Aorta (tissue), 5 donors: ENCODE measurements around the gene C1orf35. TPM values are rescaled to one million over a fixed set of nuclear protein-coding genes. Genes with fewer than 3 reads are reported as not detected.

ENCODE experiments used
- ATAC-seq: fragments of 200-7000 bp; cut with Tn5 transposase; one replicate; pipeline ENCODE4 v1.9.1; 2022; ENCODE audit warnings: moderate library complexity; ENCODE audit not compliant: low FRiP score
- DNase-seq, 2 donors: peaks; one replicate each; pipeline ENCODE4 v3.0.0-alpha.2; 2020
- H3K27ac ChIP-seq, 2 donors: one replicate each; pipeline ENCODE4 v1.5.1; 2013; ENCODE audit warnings: low read length in 2 of 2, mild to moderate bottlenecking in 2 of 2, moderate library complexity in 2 of 2, control low read depth in 1 of 2, inconsistent platforms in 1 of 2, low read depth in 1 of 2
- H3K27me3 ChIP-seq, 2 donors: one replicate each; pipeline ENCODE4 v1.6.1; 2013; ENCODE audit warnings: control low read depth in 1 of 2, low read length in 1 of 2, mild to moderate bottlenecking in 1 of 2, moderate library complexity in 1 of 2; ENCODE audit not compliant: insufficient read depth in 2 of 2, control insufficient read depth in 1 of 2
- H3K36me3 ChIP-seq, 2 donors: one replicate each; pipeline ENCODE4 v1.6.1; 2013; ENCODE audit warnings: control low read depth in 1 of 2, low read length in 1 of 2, mild to moderate bottlenecking in 1 of 2; ENCODE audit not compliant: insufficient read depth in 2 of 2, control insufficient read depth in 1 of 2
- H3K4me1 ChIP-seq, 2 donors: one replicate each; pipeline ENCODE4 v1.6.1; 2013; ENCODE audit warnings: low read length in 2 of 2, control low read depth in 1 of 2, mild to moderate bottlenecking in 1 of 2, moderate library complexity in 1 of 2; ENCODE audit not compliant: insufficient read depth in 2 of 2, control insufficient read depth in 1 of 2
- H3K4me3 ChIP-seq, 2 donors: one replicate each; pipeline ENCODE4 v1.5.1; 2013; ENCODE audit warnings: low read length in 2 of 2, control low read depth in 1 of 2, mild to moderate bottlenecking in 1 of 2
- H3K9me3 ChIP-seq: one replicate; pipeline ENCODE4 v1.6.1; 2013; ENCODE audit warnings: mild to moderate bottlenecking, low read length; ENCODE audit not compliant: control insufficient read depth
- WGBS, 2 donors: extraction: QIAGEN DNeasy Blood & Tissue Kit; methylation state at CpG; one replicate each; pipeline ENCODE4 v1.1.7; 2013; 5-methylcytosine and 5-hydroxymethylcytosine counted together
- intact Hi-C, 2 donors: fragments of 100-400 bp; cut with DNase I; formaldehyde crosslinking; loops; one replicate each; pipeline versions ENCODE4 v1.14.2 to v1.15.0; 2022
- polyA plus RNA-seq, 2 donors: library from polyadenylated mRNA; stranded (reverse); fragments of 200-250 nt; gene quantifications; one replicate each; pipeline ENCODE4 v1.2.3, GENCODE V29; 2013
- total RNA-seq, 2 donors: library from RNA; stranded (reverse); fragmentation: NEBNext Ultra II Directional; extraction: Animal tissue kit (Norgen Biotek cat#: 25700); gene quantifications; one replicate each; pipeline ENCODE4 v1.2.1, GENCODE V29; 2021
- donor health status: healthy with polysubstance abuse.
- donor health status: Bipolar disorder and iron deficiency.
- donor health status: DM: no; HTN: no; CAD: no.
- donor health status: DM: no; HTN: no; CAD: no.
- donor health status: DM: yes; HTN: yes; CAD: no.

Gene C1orf35
- total and polyA plus RNA-seq, 4 donors, result 3.6 to 36.2 (median 9.7) TPM

DNA sequence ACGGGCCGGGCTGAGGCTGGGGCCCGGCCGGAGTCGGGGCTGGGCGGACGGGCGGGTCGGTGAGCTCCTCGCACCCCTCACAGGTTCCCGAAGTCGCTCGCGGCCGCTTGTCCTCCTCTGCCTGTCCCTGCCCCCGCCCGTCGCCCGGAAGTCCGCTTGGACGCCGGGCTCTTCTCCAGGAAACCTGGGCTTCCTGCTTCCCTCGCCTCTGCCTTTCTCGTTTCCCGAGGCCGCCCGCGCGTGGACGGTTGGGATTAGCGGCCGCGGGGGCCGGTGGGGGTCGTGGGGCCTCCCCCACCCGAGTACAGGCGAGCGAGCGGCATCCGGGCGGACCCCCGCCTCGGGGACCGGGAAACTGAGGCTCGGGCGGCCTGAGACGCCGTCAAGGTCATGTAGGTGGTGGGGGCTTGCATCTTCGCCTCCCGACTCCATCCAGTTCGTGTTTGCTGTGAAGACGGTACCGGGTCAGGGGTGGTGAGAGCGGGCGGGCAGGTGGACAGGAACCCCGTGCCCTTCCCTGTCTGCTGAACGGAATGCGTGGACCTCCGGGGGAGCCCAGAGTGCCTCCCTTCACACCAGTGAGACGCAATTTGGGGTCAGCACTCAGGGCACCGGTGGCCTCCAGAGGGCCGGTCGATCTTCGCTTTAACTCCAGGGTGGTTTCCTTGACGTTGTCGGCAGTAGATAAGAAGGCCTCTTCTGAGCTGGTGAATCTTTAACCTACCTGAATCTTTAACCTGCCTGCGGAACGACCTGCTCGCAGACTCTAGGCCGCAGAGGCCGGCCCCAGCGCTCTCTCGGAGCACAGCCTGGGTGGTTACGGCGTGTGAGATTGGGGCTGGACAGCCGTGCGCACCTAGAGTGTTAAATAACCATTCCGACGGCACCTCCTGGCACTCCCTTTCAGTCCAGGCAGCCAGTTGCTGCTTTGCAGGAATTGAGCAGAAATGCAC lies 19.9 kb downstream of the C1orf35 start:
- Histone ChIP-seq H3K27me3 (no peaks in the 10 kb centered on the region), H3K9me3 (no peaks in the 10 kb centered on the region), H3K4me1 (peaks cover 2 to 10% of the 10 kb centered on the region in 2 donors), H3K27ac (peak overlapping the region; percentile 58 to 88), H3K36me3 (no peaks in the 10 kb centered on the region), H3K4me3 (peak overlapping the region; percentile 36 to 96)
- intact Hi-C loops, result loop anchor here (2.0 to 10.0 kb wide), 3 partner anchors 26 to 738 kb away; partner anchors contain the start of gene MRPL55 (in 1 of the 2)
- ATAC-seq, result peak; percentile 5
- WGBS, 2 donors, result 0% methylated on average over 66 to 79 of the region's 79 CpGs
- DNase-seq, result peak; percentile 82 to 86

DNA sequence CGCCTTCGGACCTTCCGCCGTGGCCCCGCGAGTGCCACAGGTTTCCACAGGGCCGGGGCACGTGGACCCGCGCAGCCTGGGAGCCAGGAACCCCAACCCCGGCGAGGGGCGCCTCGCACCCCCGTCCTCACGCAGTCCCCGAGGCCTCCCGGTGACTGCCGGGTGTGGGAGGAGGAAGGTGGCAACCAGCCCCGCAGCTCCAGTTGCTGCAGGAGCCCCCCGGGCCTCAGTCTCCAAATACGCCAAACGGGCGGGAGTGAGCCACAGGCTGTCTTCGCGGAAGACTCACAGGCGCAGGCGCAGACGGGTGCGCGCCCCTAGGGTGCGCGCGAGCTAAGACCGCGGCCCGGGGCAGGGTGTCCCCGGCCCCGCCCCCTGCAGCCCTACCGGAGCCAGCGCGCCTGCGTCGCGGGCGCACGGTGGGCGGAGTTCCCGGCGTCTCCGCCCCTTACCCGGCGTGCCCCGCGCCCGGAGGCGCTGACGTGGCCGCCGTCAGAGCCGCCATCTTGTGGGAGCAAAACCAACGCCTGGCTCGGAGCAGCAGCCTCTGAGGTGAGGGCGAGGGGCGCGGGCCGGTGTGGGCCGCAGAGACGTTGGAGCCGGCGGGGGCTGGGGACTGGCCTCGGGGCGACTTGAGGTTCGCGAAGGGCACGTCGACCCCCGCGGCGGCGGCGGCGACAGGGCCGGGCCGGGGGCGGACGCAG lies 20.8 kb downstream of the C1orf35 start, which contains the start of gene ARF1:
ARF1 (plus strand) TSS at position 495 of the 704 bp plus-strand sequence. CDS start 14,407 bp downstream, outside the sequence.
- Histone ChIP-seq H3K4me1 (peaks cover 2 to 10% of the 10 kb centered on the region in 2 donors), H3K9me3 (no peaks in the 10 kb centered on the region), H3K27ac (peak within 1 kb of the TSS; percentile 58 to 88), H3K27me3 (no peaks in the 10 kb centered on the region), H3K36me3 (no peaks in the 10 kb centered on the region), H3K4me3 (peak within 1 kb of the TSS; percentile 46 to 96)
- ATAC-seq (peak; percentile 96), DNase-seq (peak; percentile 95 to 96)
- intact Hi-C loops, result loop anchor here (2.0 to 10.0 kb wide), 3 partner anchors 26 to 738 kb away; partner anchors contain the start of gene MRPL55 (in 1 of the 2)
- 1% methylated on average over 58 to 87 of the region's 87 CpGs for WGBS, 2 donors

DNA sequence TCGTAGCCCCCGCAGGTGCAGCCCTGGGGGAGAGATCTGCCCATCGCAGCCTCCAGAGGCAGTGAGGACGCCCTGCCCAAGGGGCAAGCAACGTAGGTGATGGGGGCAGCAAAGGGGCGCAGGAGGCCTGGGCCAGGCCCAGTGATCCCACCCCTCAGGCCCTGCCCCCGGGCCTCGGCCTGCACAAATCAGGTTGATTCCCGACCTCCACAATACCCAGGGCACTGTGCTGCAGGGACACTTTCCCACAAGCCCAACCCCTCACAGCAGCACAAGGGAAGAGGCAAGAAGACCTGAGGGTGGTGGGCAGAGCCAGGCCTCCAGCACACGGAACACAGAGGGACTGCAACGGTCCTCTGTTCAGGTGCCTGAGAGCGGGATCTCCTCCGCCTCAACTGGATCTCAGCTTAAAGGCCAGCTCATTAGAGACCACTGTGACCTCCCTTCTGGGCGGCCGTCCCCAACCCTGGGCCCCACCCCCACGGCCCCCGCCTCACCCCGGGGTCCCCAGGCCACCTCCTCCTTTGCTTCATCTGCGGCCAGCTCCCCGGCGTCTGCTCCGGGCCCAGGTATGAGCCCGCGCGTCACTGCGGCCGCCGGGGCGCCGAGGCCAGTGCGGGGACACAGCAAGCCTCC lies 21.4 kb downstream of the C1orf35 start:
- DNase-seq (peak; percentile 57 to 75), ATAC-seq (peak; percentile 23)
- Histone ChIP-seq H3K36me3 (no peaks in the 10 kb centered on the region), H3K4me1 (peaks cover 2 to 10% of the 10 kb centered on the region in 2 donors), H3K27ac (no peak overlapping the region), H3K9me3 (no peaks in the 10 kb centered on the region), H3K27me3 (no peaks in the 10 kb centered on the region), H3K4me3 (peak overlapping the region; percentile 46 to 74)
- WGBS, 2 donors, result 12% methylated on average over 31 of the region's 31 CpGs
- intact Hi-C loops, result loop anchor here (2.0 to 10.0 kb wide), 4 partner anchors 27 to 737 kb away; partner anchors contain the start of gene MRPL55 (in 1 of the 2)

DNA sequence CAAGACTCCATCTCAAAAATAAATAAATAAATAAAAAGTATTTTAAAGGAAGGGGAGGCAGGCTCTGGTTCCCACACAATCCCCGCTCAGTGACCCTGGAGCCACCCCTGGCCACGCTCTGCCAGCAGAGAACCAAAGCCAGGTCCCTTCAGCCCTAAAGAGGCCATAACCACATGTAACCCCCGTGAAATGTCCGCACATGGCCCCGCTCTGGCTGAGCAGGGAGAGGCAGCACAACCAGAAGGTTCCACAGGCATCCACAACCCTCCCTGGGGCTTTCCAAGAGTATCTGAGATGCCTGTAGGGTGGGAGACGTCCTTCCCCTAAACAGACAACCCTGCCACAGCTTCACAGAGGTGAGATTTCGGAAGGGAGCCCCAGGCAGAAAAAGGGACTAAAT lies 22.0 kb downstream of the C1orf35 start:
- no peaks in the 10 kb centered on the region for H3K36me3 ChIP-seq
- intact Hi-C loops, result loop anchor here (2.0 to 10.0 kb wide), 3 partner anchors 292 to 736 kb away; no protein-coding TSS in a partner anchor
- ATAC-seq (no peak), DNase-seq (peak; percentile 40 to 72)
- whole genome bisulfite sequencing, 2 donors, result 82 to 85% methylated on average over 7 of the region's 7 CpGs
- H3K4me3 ChIP-seq, result no peak overlapping the region
- no peaks in the 10 kb centered on the region for H3K27me3 ChIP-seq
- no peaks in the 10 kb centered on the region for H3K9me3 ChIP-seq
- peaks cover 2 to 10% of the 10 kb centered on the region in 2 donors for H3K4me1 ChIP-seq
- H3K27ac ChIP-seq, result no peak overlapping the region

DNA sequence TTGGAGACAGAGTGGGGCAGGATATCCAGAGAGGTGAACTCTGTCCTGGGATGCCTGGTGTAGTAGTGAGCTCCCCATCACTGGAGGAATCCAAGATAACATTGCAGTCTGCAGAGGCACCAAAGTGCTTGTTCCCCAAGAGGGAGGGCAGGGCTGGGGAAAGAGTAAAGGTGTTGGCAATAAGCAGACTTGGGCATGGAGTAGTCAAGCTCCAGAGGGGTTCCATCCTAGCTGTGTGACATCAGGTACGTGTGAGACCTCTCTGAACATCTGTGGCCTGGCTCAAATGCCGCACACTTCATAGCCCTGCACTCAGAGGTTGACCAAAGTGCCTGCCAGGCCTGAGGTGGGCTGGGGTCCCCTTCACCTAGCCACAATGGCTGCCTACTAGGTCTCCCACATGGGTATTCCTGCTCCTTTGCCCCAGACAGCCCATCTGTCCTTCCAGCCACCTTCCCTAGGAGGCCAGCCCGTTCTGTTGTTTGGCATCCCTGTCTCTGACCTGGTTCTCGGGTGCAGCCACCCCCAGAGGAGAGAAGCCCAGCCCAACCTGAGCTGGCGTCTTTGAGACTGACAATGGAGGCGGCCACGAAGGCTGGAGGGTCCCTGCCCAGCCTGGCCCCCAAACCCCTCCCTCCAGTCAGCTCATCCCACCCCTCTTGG lies 23.4 kb downstream of the C1orf35 start:
- intact Hi-C loops, result loop anchor here (2.0 to 10.0 kb wide), 3 partner anchors 291 to 735 kb away; no protein-coding TSS in a partner anchor
- no peaks in the 10 kb centered on the region for H3K36me3 ChIP-seq
- 89 to 90% methylated on average over 7 of the region's 7 CpGs for WGBS, 2 donors
- ATAC-seq (no peak), DNase-seq (peak in 1 of 2 donors; percentile 36)
- H3K27me3 ChIP-seq, result no peaks in the 10 kb centered on the region
- no peaks in the 10 kb centered on the region for H3K9me3 ChIP-seq
- no peak overlapping the region for H3K4me3 ChIP-seq
- H3K4me1 ChIP-seq, result peaks cover under 1 to 1% of the 10 kb centered on the region in 2 donors
- no peak overlapping the region for H3K27ac ChIP-seq

DNA sequence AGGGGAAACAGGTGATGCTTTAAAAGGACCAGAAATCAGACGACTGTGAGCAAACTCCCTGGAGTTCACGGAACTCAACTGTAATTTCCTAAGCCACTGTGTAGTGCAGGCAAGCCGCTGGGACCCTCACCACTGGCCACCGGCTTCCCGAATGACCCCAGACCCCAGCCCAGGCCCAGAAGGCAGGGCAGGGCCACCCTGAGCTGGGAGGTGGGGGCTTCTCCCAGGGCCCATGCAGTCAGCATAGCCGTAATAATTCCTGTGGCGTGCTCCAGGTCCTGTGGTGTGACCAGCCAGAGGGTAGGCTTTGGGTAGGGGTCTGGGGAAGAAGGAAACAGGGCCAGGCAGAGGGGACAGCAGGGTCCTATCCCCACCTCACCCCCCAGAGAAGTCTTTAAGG lies 24.1 kb downstream of the C1orf35 start:
- whole genome bisulfite sequencing, 2 donors, result 82 to 87% methylated on average over 7 of the region's 7 CpGs
- no peak overlapping the region for H3K4me3 ChIP-seq
- no peak overlapping the region for H3K27ac ChIP-seq
- no peaks in the 10 kb centered on the region for H3K36me3 ChIP-seq
- intact Hi-C loops, result no loop called here
- no peaks in the 10 kb centered on the region for H3K4me1 ChIP-seq
- H3K9me3 ChIP-seq, result no peaks in the 10 kb centered on the region
- DNase-seq, result peak in 1 of 2 donors; percentile 38
- H3K27me3 ChIP-seq, result no peaks in the 10 kb centered on the region
- no peak for ATAC-seq

DNA sequence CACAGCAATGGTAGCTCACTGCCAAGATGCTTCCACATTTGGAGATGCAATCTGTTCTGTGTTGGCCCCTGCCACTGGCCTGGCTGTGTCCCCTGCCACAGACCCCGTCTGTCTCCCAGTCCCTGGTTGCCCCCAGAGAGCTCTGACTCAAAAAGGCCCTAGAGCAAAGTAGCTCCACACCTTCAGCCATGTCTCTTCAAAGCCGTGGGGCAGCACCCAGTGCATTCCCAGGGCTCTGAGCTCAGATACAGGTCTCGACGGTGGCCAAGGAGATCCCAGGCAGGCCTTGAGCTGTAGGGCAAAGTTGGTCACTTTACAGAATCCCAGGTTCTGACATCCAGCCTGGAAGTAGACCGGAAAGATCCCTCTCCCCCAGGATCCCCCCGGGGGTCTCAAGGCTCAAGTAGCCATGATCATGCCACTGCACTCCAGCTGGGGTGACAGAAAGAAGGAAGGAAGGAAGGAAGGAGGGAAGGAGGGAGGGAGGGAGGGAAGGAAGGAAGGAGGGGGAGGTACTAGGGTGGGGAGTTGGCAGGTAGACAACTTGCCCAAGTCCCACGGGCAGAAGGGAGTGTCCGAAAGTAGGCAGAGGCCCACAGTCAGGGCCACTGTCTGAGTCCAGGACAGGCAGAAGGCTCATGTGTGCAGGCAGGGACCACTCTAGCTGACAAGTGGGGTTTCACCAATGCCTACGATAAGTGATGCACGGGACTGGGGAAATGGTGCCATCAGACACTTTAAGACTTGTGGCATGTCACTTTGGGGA lies 25.4 kb downstream of the C1orf35 start:
- Histone ChIP-seq H3K4me1 (no peaks in the 10 kb centered on the region), H3K27me3 (no peaks in the 10 kb centered on the region), H3K36me3 (no peaks in the 10 kb centered on the region), H3K27ac (no peak overlapping the region), H3K4me3 (no peak overlapping the region), H3K9me3 (no peaks in the 10 kb centered on the region)
- intact Hi-C loops, result no loop called here
- DNase-seq (peak in 1 of 2 donors; percentile 35), ATAC-seq (no peak)
- 54 to 57% methylated on average over 10 of the region's 10 CpGs for WGBS, 2 donors
